ENCODE results near the gene TIPRL. TPM values are rescaled to one million over a fixed set of nuclear protein-coding genes. Genes with fewer than 3 reads are reported as not detected.

Gene TIPRL
- polyA plus RNA-seq, 2 donors = 14.5 to 17.5 TPM

DNA sequence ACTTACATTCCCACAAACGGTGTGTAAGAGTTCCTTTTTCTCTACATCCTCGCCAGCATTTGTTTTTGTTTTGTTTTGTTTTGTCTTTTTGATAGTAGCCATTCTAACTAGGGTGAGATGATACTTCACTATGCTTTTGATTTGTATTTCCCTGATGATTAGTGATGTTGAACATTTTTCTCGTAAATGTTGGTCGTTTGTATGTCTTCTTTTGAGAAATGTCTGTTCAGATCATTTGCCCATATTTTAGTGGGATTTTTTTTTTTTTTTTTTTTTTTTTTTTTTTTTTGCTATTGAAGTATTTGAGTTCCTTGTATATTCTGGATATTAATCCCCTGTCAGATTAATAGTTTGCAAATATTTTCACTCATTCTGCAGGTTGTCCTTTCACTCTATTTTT, 22.9 kb upstream of the TIPRL start:
- Histone ChIP-seq H3K4me1 (ENCODE audit: control insufficient read depth in 2 of 2, insufficient read depth in 2 of 2, low read length in 1 of 2) (no peaks in the 10 kb centered on the region), H3K9me3 (ENCODE audit: control insufficient read depth in 2 of 2, insufficient read depth in 1 of 2, low read depth in 1 of 2, low read length in 1 of 2) (peaks cover 0 to under 1% of the 10 kb centered on the region in 2 donors), H3K4me3 (ENCODE audit: low read depth in 1 of 2, low read length in 2 of 2) (no peak overlapping the region), H3K36me3 (ENCODE audit: control insufficient read depth in 2 of 2, insufficient read depth in 2 of 2, low read length in 1 of 2) (no peaks in the 10 kb centered on the region), H3K27ac (ENCODE audit: low read depth in 2 of 2, low read length in 1 of 2) (no peak overlapping the region), H3K27me3 (ENCODE audit: control insufficient read depth in 1 of 2, insufficient read depth in 2 of 2, low read length in 2 of 2) (no peaks in the 10 kb centered on the region)
- 76 to 78% methylated on average over 4 of the region's 4 CpGs for WGBS, 2 donors

DNA sequence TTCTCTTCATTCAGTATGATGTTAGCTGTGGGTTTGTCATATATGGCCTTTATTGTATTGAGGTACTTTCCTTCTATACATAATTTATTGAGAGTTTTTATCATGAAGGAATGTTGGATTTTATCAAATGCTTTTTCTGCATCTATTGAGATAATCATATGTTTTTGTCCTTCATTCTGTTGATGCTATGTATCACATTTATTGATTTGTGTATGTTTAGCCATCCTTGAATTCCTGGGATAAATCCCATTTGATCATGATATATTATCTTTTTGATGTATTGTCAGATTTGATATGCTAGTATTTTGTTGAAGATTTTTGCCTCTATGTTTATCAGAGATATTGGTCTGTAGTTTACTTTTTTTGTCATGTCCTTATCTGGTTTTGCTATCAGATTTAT, 21.1 kb upstream of the TIPRL start:
- peaks cover 0 to 4% of the 10 kb centered on the region in 2 donors for H3K9me3 ChIP-seq (ENCODE audit: control insufficient read depth in 2 of 2, insufficient read depth in 1 of 2, low read depth in 1 of 2, low read length in 1 of 2)
- no peak overlapping the region for H3K27ac ChIP-seq (ENCODE audit: low read depth in 2 of 2, low read length in 1 of 2)
- H3K4me3 ChIP-seq (ENCODE audit: low read depth in 1 of 2, low read length in 2 of 2) = no peak overlapping the region
- H3K4me1 ChIP-seq (ENCODE audit: control insufficient read depth in 2 of 2, insufficient read depth in 2 of 2, low read length in 1 of 2) = no peaks in the 10 kb centered on the region
- H3K27me3 ChIP-seq (ENCODE audit: control insufficient read depth in 1 of 2, insufficient read depth in 2 of 2, low read length in 2 of 2) = no peaks in the 10 kb centered on the region
- no peaks in the 10 kb centered on the region for H3K36me3 ChIP-seq (ENCODE audit: control insufficient read depth in 2 of 2, insufficient read depth in 2 of 2, low read length in 1 of 2)

DNA sequence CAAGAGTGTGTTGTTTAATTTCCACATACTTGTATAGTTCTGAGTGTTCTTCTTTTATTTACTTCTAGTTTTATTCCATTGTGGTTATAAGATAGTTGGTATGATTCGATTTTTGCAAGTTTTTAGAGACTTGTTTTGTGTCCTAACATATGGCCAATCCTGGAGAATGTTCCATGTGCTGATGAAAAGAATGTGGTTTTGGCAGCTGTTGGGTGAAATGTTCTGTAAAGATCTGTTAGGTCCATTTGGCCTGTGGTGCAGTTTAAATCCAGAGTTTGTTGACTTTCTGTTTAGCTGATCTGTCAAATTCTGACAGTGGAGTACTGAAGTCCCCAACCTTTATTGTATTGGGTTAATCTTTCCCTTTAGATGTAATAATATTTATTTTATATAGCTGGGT, 19.5 kb upstream of the TIPRL start:
- no peak overlapping the region for H3K27ac ChIP-seq (ENCODE audit: low read depth in 2 of 2, low read length in 1 of 2)
- peaks cover 0 to 4% of the 10 kb centered on the region in 2 donors for H3K9me3 ChIP-seq (ENCODE audit: control insufficient read depth in 2 of 2, insufficient read depth in 1 of 2, low read depth in 1 of 2, low read length in 1 of 2)
- no peak overlapping the region for H3K4me3 ChIP-seq (ENCODE audit: low read depth in 1 of 2, low read length in 2 of 2)
- no peaks in the 10 kb centered on the region for H3K4me1 ChIP-seq (ENCODE audit: control insufficient read depth in 2 of 2, insufficient read depth in 2 of 2, low read length in 1 of 2)
- no peaks in the 10 kb centered on the region for H3K36me3 ChIP-seq (ENCODE audit: control insufficient read depth in 2 of 2, insufficient read depth in 2 of 2, low read length in 1 of 2)
- no peaks in the 10 kb centered on the region for H3K27me3 ChIP-seq (ENCODE audit: control insufficient read depth in 1 of 2, insufficient read depth in 2 of 2, low read length in 2 of 2)
- 21 to 60% methylated on average over 1 of the region's 1 CpG for WGBS, 2 donors

DNA sequence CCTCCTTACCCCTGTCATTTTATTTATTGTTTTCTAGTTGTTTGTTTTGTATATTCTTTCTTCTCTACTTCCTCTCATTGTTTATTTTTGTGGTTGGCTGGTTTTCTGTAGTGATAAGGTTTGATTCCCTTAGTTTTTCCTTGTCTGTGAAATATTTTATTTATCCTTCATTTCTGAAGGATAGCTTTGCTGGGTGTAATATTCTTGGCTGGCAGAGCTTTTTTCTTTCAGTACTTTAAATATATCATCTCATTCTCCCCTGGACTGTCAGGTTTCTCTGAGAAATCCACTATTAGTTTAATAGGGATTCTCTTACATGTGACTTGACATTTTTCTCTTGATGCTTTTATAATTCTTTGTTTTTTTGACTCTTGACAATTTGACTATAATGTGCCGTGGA, 18.8 kb upstream of the TIPRL start:
- peaks cover 0 to 4% of the 10 kb centered on the region in 2 donors for H3K9me3 ChIP-seq (ENCODE audit: control insufficient read depth in 2 of 2, insufficient read depth in 1 of 2, low read depth in 1 of 2, low read length in 1 of 2)
- no peaks in the 10 kb centered on the region for H3K4me1 ChIP-seq (ENCODE audit: control insufficient read depth in 2 of 2, insufficient read depth in 2 of 2, low read length in 1 of 2)
- H3K27me3 ChIP-seq (ENCODE audit: control insufficient read depth in 1 of 2, insufficient read depth in 2 of 2, low read length in 2 of 2) = no peaks in the 10 kb centered on the region
- H3K36me3 ChIP-seq (ENCODE audit: control insufficient read depth in 2 of 2, insufficient read depth in 2 of 2, low read length in 1 of 2) = no peaks in the 10 kb centered on the region
- H3K4me3 ChIP-seq (ENCODE audit: low read depth in 1 of 2, low read length in 2 of 2) = no peak overlapping the region
- WGBS, 2 donors = 96 to 97% methylated on average over 1 of the region's 1 CpG
- no peak overlapping the region for H3K27ac ChIP-seq (ENCODE audit: low read depth in 2 of 2, low read length in 1 of 2)

DNA sequence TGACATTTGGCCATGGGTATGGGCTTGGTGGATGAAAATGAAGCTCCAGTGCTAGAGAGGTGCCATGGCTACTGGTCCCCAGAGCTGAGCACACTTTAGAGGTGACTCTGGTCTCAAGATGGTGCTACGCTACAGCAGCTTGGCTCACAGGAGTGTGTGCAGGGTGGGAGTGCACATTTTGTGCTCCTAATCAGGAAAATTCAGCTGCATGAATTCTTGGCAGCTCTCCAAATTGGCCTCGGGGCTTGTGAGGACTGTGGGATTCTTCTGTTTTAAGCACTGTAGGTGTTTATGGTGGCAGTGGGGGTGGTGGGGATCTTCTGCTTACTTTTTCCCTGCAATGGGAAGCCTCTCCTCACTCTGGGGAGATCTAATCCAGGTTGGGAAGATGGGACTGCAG, 17.3 kb upstream of the TIPRL start:
- H3K4me3 ChIP-seq (ENCODE audit: low read depth in 1 of 2, low read length in 2 of 2) = no peak overlapping the region
- peaks cover 0 to 4% of the 10 kb centered on the region in 2 donors for H3K9me3 ChIP-seq (ENCODE audit: control insufficient read depth in 2 of 2, insufficient read depth in 1 of 2, low read depth in 1 of 2, low read length in 1 of 2)
- no peaks in the 10 kb centered on the region for H3K27me3 ChIP-seq (ENCODE audit: control insufficient read depth in 1 of 2, insufficient read depth in 2 of 2, low read length in 2 of 2)
- 67 to 69% methylated on average over 2 of the region's 2 CpGs for WGBS, 2 donors
- no peaks in the 10 kb centered on the region for H3K4me1 ChIP-seq (ENCODE audit: control insufficient read depth in 2 of 2, insufficient read depth in 2 of 2, low read length in 1 of 2)
- H3K36me3 ChIP-seq (ENCODE audit: control insufficient read depth in 2 of 2, insufficient read depth in 2 of 2, low read length in 1 of 2) = no peaks in the 10 kb centered on the region
- H3K27ac ChIP-seq (ENCODE audit: low read depth in 2 of 2, low read length in 1 of 2) = no peak overlapping the region

DNA sequence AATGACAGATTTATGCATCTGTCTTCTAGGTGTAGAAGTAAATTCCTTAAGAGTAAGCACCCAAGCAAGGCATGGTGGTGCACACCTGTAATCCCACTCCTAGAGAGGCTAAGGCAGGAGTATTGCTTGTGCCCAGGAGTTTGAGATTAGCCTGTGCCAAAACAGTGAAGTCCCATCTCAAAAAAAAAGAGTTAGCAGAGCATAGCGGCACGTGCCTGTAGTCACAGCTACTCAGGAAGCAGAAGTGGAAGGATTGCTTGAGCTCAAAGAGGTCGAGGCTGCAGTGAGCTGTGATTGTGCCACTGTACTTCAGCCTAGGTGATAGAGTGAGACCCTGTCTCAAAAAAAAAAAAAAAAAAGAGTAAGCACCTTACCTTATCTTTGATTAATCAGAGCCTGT, 15.1 kb upstream of the TIPRL start:
- no peaks in the 10 kb centered on the region for H3K4me1 ChIP-seq (ENCODE audit: control insufficient read depth in 2 of 2, insufficient read depth in 2 of 2, low read length in 1 of 2)
- no peaks in the 10 kb centered on the region for H3K27me3 ChIP-seq (ENCODE audit: control insufficient read depth in 1 of 2, insufficient read depth in 2 of 2, low read length in 2 of 2)
- no peak overlapping the region for H3K27ac ChIP-seq (ENCODE audit: low read depth in 2 of 2, low read length in 1 of 2)
- H3K9me3 ChIP-seq (ENCODE audit: control insufficient read depth in 2 of 2, insufficient read depth in 1 of 2, low read depth in 1 of 2, low read length in 1 of 2) = peaks cover 0 to 4% of the 10 kb centered on the region in 2 donors
- WGBS, 2 donors = 62 to 71% methylated on average over 3 of the region's 3 CpGs
- no peak overlapping the region for H3K4me3 ChIP-seq (ENCODE audit: low read depth in 1 of 2, low read length in 2 of 2)
- H3K36me3 ChIP-seq (ENCODE audit: control insufficient read depth in 2 of 2, insufficient read depth in 2 of 2, low read length in 1 of 2) = no peaks in the 10 kb centered on the region

DNA sequence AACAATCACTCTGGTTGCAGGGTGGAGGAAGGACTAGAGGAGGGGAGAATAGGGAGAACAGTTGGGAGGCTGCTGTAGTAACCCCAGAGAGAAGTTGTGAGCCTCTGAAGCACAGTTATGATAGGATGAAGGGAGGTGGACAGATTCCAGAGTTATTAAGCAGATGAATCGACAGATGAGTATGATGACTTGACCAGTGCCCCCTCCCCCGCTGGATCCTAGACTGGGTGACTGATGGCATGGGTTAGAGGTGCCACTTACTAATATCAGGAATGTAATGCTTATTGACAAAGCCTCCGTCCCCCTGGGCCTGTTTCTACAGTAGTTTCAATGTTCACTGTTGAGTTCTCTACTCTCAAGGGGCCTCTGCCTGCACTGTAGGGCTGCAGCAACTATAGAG, 14.0 kb upstream of the TIPRL start:
- Histone ChIP-seq H3K4me1 (ENCODE audit: control insufficient read depth in 2 of 2, insufficient read depth in 2 of 2, low read length in 1 of 2) (no peaks in the 10 kb centered on the region), H3K4me3 (ENCODE audit: low read depth in 1 of 2, low read length in 2 of 2) (no peak overlapping the region), H3K27me3 (ENCODE audit: control insufficient read depth in 1 of 2, insufficient read depth in 2 of 2, low read length in 2 of 2) (no peaks in the 10 kb centered on the region), H3K27ac (ENCODE audit: low read depth in 2 of 2, low read length in 1 of 2) (no peak overlapping the region), H3K9me3 (ENCODE audit: control insufficient read depth in 2 of 2, insufficient read depth in 1 of 2, low read depth in 1 of 2, low read length in 1 of 2) (peaks cover 0 to 4% of the 10 kb centered on the region in 2 donors), H3K36me3 (ENCODE audit: control insufficient read depth in 2 of 2, insufficient read depth in 2 of 2, low read length in 1 of 2) (no peaks in the 10 kb centered on the region)
- WGBS, 2 donors = 81 to 90% methylated on average over 3 of the region's 3 CpGs

DNA sequence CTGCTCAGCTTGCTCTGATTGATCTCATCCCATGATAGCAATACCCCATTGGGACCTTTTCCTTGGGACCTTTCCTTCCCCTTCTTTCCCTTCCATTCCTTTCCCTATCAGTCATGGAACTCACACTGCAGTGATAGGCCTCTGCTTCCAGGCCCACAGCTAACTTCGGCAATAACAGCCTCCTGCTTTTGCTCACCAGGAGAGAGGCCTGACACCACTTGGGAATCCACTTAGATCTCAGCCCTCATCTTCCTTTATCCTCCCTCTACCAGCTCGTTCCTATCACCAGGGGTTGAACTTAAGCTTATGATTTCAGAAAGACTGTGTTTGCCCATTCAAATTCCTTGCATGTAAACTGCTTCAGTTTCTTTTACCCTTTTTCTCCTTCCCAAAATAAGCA, 11.0 kb upstream of the TIPRL start:
- Histone ChIP-seq H3K27me3 (ENCODE audit: control insufficient read depth in 1 of 2, insufficient read depth in 2 of 2, low read length in 2 of 2) (no peaks in the 10 kb centered on the region), H3K27ac (ENCODE audit: low read depth in 2 of 2, low read length in 1 of 2) (no peak overlapping the region), H3K4me3 (ENCODE audit: low read depth in 1 of 2, low read length in 2 of 2) (no peak overlapping the region), H3K4me1 (ENCODE audit: control insufficient read depth in 2 of 2, insufficient read depth in 2 of 2, low read length in 1 of 2) (no peaks in the 10 kb centered on the region), H3K36me3 (ENCODE audit: control insufficient read depth in 2 of 2, insufficient read depth in 2 of 2, low read length in 1 of 2) (no peaks in the 10 kb centered on the region), H3K9me3 (ENCODE audit: control insufficient read depth in 2 of 2, insufficient read depth in 1 of 2, low read depth in 1 of 2, low read length in 1 of 2) (no peaks in the 10 kb centered on the region)
- WGBS, 2 donors = 65 to 83% methylated on average over 2 of the region's 2 CpGs

DNA sequence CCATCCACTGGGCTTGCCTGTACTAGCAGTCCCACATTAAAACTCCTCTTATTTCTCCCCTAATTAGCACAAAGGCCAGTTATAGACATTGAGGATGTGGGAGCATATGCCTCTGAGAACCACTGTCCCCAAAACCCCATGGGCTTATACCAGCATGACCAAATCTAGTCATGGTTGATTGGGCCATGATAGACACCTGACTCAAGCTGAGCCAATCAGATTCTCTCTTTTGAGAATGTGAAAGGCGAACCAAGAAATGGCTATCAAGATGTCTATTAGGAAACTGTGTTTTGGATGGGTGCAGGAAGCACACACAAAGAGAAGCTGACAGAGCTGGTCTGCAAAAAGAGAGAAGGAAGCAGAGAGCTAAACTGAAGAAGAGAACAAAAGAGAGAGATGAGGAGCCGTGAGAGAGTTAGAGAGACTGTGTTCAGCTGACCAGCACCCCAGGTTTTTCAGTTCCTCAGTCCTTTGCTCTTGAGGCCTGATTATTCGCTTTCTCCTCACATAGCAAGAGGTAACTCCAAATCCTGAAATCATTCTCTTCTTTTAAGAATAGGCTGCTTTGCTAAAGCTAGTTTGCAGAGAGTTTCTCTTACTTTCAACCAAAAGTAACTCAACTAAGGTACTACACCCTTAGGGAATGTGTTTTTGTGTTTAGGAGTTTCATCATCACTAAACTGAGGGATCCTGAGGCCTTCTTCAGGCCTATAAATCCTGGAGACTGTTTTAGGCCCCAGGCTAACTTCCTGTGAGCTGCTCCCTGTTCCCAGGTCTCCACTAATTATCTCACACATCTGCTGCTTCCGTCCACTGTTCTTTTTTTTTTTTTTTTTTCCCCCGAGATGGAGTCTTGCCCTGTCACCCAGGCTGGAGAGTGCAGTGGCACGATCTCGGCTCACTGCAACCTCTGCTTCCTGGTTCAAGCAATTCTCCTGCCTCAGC, 7.9 kb upstream of the TIPRL start:
- H3K4me3 ChIP-seq (ENCODE audit: low read depth in 1 of 2, low read length in 2 of 2) = no peak overlapping the region
- H3K9me3 ChIP-seq (ENCODE audit: control insufficient read depth in 2 of 2, insufficient read depth in 1 of 2, low read depth in 1 of 2, low read length in 1 of 2) = no peaks in the 10 kb centered on the region
- no peaks in the 10 kb centered on the region for H3K36me3 ChIP-seq (ENCODE audit: control insufficient read depth in 2 of 2, insufficient read depth in 2 of 2, low read length in 1 of 2)
- H3K27me3 ChIP-seq (ENCODE audit: control insufficient read depth in 1 of 2, insufficient read depth in 2 of 2, low read length in 2 of 2) = no peaks in the 10 kb centered on the region
- WGBS, 2 donors = 90 to 92% methylated on average over 7 of the region's 7 CpGs
- H3K4me1 ChIP-seq (ENCODE audit: control insufficient read depth in 2 of 2, insufficient read depth in 2 of 2, low read length in 1 of 2) = no peaks in the 10 kb centered on the region
- H3K27ac ChIP-seq (ENCODE audit: low read depth in 2 of 2, low read length in 1 of 2) = no peak overlapping the region

Measured in esophagus (tissue), 2 donors.